Measurements from ENCODE around the gene TPO. TPM values are rescaled to one million over a fixed set of nuclear protein-coding genes. Genes with fewer than 3 reads are reported as not detected.

Gene TPO
- total RNA-seq, 1 experiment from 2014 or later, result not detected

- POLR2A ChIA-PET (ENCODE audit: unreplicated experiment), result no interaction called here
- H3K27me3 ChIP-seq (ENCODE audit: insufficient read depth, low read depth), result peaks cover 85% of the 10 kb centered on the region
Observed at GRCh38 chr2:1422131-1422530, 8.9 kb downstream of the TPO start.

GRCh38 chr2:1422716-1423285, 9.5 kb downstream of the TPO start:
- no peaks in the 10 kb centered on the region for H3K79me2 ChIP-seq (ENCODE audit: low read depth)
- no peak overlapping the region for H3K27ac ChIP-seq
- ChIA-PET POLR2A (ENCODE audit: unreplicated experiment) (no interaction called here), CTCF (no interaction called here)
- no peak overlapping the region for H3K4me3 ChIP-seq
- H3K9me2 ChIP-seq (ENCODE audit: insufficient read depth), result no peaks in the 10 kb centered on the region
- H3K36me3 ChIP-seq (ENCODE audit: low read depth), result no peaks in the 10 kb centered on the region
- H3F3A ChIP-seq (ENCODE audit: insufficient read depth, low read depth), result no peaks in the 10 kb centered on the region
- no peak overlapping the region for H2AFZ ChIP-seq
- BruUV-seq (replicated peaks), result no TSS peak
- H3K9me3 ChIP-seq (ENCODE audit: insufficient read depth, low read depth), result no peaks in the 10 kb centered on the region
- H3K4me1 ChIP-seq (replicated peaks; ENCODE audit: insufficient read depth), result no peaks in the 10 kb centered on the region
- intact Hi-C loops (cut with micrococcal nuclease; ENCODE audit: unreplicated experiment), result no loop called here
- DNase-seq, result no peak
- H4K20me1 ChIP-seq (ENCODE audit: insufficient read depth), result no peaks in the 10 kb centered on the region
- H3K27me3 ChIP-seq (ENCODE audit: insufficient read depth, low read depth), result peaks cover 91% of the 10 kb centered on the region
- TF ChIP-seq EZH2 (IDR thresholded peaks at IDR 0.05; ENCODE audit: low read depth) (no peak), CTCF (conservative IDR thresholded peaks at IDR 0.05) (no peak)
- H3K4me2 ChIP-seq, result no peak overlapping the region

More at GRCh38 chr2:1422131-1422530, 8.9 kb downstream of the TPO start:
- CTCF ChIA-PET, result no interaction called here
- Histone ChIP-seq H3K27ac (no peak overlapping the region), H3K9me2 (ENCODE audit: insufficient read depth) (no peaks in the 10 kb centered on the region), H3K79me2 (ENCODE audit: low read depth) (no peaks in the 10 kb centered on the region), H3K9me3 (ENCODE audit: insufficient read depth, low read depth) (no peaks in the 10 kb centered on the region), H3K4me3 (no peak overlapping the region), H3K4me2 (no peak overlapping the region), H3K36me3 (ENCODE audit: low read depth) (no peaks in the 10 kb centered on the region), H3F3A (ENCODE audit: insufficient read depth, low read depth) (no peaks in the 10 kb centered on the region), H4K20me1 (ENCODE audit: insufficient read depth) (no peaks in the 10 kb centered on the region), H2AFZ (no peak overlapping the region), H3K4me1 (replicated peaks; ENCODE audit: insufficient read depth) (no peaks in the 10 kb centered on the region)
- intact Hi-C loops (cut with micrococcal nuclease; ENCODE audit: unreplicated experiment), result no loop called here
- no peak for TF ChIP-seq EZH2 (IDR thresholded peaks at IDR 0.05; ENCODE audit: low read depth)
- TF ChIP-seq CTCF (conservative IDR thresholded peaks at IDR 0.05), result no peak
- BruUV-seq (replicated peaks), result no TSS peak
- no peak for DNase-seq

GRCh38 chr2:1427086-1427485, 13.8 kb downstream of the TPO start:
- no peaks in the 10 kb centered on the region for H4K20me1 ChIP-seq (ENCODE audit: insufficient read depth)

More at GRCh38 chr2:1427086-1427485, 13.8 kb downstream of the TPO start:
- peaks cover 75% of the 10 kb centered on the region for H3K27me3 ChIP-seq (ENCODE audit: insufficient read depth, low read depth)
- H3K79me2 ChIP-seq (ENCODE audit: low read depth), result no peaks in the 10 kb centered on the region
- ChIA-PET CTCF (no interaction called here), POLR2A (ENCODE audit: unreplicated experiment) (no interaction called here)
- no peaks in the 10 kb centered on the region for H3K9me3 ChIP-seq (ENCODE audit: insufficient read depth, low read depth)
- H3K27ac ChIP-seq, result no peak overlapping the region
- no peak for TF ChIP-seq CTCF (conservative IDR thresholded peaks at IDR 0.05)
- no peak for TF ChIP-seq EZH2 (IDR thresholded peaks at IDR 0.05; ENCODE audit: low read depth)
- H2AFZ ChIP-seq, result no peak overlapping the region
- H3K4me3 ChIP-seq, result no peak overlapping the region
- no peaks in the 10 kb centered on the region for H3F3A ChIP-seq (ENCODE audit: insufficient read depth, low read depth)
- no peaks in the 10 kb centered on the region for H3K9me2 ChIP-seq (ENCODE audit: insufficient read depth)
- no TSS peak for BruUV-seq (replicated peaks)
- H3K36me3 ChIP-seq (ENCODE audit: low read depth), result no peaks in the 10 kb centered on the region
- intact Hi-C loops (cut with micrococcal nuclease; ENCODE audit: unreplicated experiment), result no loop called here
- no peaks in the 10 kb centered on the region for H3K4me1 ChIP-seq (replicated peaks; ENCODE audit: insufficient read depth)
- no peak overlapping the region for H3K4me2 ChIP-seq
- no peak for DNase-seq
